Activated T-cell treated with anti-CD3 and anti-CD28 coated beads for 48 hours (primary cell): ENCODE results near the gene ABHD14A.

ENCODE experiments used
- DNase-seq: peaks from one replicate; pipeline ENCODE4 v3.0.0-alpha.2; 2020; ENCODE audit warnings: low read depth

Gene ABHD14A

GRCh38 chr3:51997172-51997571 lies 22.3 kb downstream of the ABHD14A start:
- DNase-seq, result no peak

DNA sequence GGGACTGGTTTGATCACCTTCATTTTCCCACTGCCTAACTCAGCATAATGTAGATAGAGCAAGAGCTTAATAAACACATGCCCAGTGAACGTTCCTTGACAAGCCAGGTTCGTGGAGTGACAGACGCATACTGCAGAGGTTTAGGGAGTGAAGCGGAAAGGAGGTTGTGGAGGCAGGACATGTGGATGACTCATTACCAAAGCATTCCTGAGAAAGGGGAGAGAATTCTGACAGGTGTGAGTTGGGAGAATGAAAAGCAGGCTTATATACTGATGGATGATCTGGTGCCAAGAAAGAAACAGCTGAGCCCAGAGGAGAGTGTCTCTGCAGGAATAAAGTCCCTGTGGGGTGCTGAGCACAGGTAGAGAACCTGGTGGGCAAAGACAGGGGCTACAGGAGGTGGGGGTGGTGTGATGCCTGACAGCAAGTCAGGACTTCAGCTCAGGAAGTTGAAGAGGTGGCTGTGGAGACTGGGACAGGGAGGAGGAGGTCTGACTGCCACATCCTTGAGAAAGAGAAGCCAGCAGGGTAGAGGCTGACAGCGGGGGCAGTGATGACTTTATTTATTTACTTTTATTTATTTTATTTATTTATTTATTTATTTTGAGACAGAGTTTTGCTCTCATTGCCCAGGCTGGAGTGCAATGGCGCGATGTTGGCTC lies 23.2 kb downstream of the ABHD14A start:
- DNase-seq, result no peak

- no peak for DNase-seq
These were observed 23.9 kb downstream of the ABHD14A start for GRCh38 chr3:51998774-51999173.

DNA sequence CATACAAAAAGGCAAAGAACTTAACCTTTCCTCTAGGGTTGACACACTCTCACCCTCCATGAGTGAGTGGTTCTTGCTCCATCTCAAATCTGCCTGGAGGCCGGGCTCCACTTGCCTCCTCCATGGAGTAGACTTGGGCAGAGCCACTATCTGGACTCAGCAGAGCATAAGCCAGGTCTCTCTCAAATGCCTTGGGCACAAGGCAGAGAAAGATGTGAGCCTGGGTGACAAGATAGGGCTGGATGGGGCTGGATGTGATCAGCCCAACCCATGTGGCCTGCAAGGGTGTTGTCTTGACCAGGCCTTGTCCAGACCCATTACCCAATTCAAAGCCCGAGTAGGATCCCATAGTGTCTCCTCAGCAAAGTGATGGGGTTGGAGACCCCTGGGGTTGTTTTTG lies 25.0 kb downstream of the ABHD14A start:
- no peak for DNase-seq

- DNase-seq, result peak; percentile 79
These were observed 26.6 kb downstream of the ABHD14A start for GRCh38 chr3:52001443-52001974.

- no peak for DNase-seq
These were observed 27.9 kb downstream of the ABHD14A start for GRCh38 chr3:52002748-52003147.

DNA sequence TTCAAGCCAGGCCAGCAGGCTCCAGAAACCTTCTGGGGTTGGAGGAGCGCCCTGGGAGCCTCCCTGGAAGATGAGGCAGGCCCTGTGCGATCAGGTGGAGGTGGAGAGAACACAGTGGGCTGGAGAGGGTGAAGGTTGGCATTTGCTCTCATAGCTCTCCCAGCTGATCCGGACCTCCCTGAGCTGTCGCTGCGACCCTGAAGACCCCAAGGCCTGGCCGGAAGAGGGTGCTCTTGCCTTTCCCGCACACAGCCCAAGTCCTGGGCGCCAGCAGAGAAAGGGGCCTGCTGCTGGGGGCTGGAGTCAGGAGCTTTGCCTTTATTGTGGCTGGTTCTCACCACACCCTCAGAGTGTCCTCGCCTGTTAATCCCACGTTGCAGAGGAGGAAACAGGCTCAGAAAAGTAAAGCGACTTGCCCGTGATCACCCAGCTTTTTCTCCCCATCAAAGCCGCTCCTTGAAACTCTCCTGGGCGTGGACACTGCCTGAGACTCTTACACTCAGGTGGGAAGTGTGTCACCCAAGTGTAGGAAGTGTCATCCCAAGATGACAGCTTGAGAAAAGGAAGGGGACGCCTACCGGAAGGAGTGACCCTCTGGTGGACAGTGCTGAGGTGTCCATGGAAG lies 29.4 kb downstream of the ABHD14A start:
- no peak for DNase-seq

DNA sequence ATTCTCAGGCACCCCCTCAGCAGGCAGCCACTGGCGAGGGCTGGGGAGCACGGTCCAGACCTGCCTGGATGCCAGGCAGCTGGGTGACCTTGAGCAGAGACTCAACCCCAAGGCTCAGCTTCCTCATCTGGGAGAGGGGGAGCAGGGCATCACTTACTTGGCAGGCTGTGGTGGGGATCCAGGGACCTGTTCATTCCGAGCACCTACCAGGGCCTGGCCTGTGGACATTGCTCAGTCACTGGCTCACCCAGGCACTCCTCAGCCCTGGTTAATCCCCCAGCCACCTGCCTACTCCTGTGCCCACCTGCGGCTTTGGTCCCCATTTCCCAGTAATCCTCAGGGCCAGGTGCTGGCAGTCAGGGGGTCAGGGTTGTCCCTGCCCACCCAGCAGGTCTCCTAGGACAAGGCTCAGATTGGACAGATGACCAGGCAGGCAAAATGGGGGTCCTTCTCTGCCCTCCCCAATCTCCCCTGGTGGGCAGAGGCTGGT lies 30.1 kb downstream of the ABHD14A start:
- no peak for DNase-seq

DNA sequence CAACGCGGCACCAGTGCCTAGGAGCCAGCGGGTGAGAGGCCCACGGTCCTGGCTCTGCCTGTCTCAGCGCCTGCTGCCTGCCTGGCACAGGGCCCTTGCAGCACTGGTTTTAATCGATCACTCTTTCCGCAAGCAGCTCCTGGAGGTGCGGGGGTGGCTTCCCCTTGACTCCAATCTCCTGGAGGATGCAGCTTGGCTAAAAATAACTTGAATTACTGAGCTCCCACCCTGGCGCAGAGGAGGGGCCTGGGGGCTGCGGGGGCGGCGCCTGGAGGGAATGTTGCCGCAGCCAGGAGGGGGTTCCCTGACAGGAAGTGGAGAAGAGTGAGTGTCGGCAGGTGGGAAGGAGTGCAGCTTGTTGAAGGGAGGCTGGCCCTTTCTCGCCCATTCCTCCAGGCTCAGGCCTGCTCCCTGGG lies 30.7 kb downstream of the ABHD14A start:
- no peak for DNase-seq

GRCh38 chr3:52006017-52006819 lies 31.4 kb downstream of the ABHD14A start:
- no peak for DNase-seq

DNA sequence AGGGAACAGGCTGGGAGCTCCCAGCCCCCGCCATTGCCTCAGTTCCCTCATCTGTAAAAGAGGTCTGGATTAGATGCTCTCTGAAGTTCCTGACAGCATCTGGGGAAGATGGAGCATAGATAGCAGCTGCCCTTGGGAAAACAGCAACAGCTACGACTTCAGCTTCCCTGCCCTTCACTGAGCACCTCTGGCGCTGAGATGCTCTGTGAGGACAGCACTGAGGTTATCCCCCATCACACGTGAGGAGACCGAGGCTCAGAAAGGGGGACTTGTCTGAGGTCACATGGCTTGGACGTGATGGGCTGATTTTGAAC lies 31.9 kb downstream of the ABHD14A start:
- no peak for DNase-seq

- DNase-seq, result no peak
These were observed 32.4 kb downstream of the ABHD14A start for GRCh38 chr3:52007291-52007690.

- DNase-seq, result no peak
These were observed 35.6 kb downstream of the ABHD14A start for GRCh38 chr3:52010431-52010830.

GRCh38 chr3:52012699-52013098 lies 37.8 kb downstream of the ABHD14A start:
- DNase-seq, result no peak

- DNase-seq, result no peak
These were observed 39.1 kb downstream of the ABHD14A start for GRCh38 chr3:52013802-52014598.

DNA sequence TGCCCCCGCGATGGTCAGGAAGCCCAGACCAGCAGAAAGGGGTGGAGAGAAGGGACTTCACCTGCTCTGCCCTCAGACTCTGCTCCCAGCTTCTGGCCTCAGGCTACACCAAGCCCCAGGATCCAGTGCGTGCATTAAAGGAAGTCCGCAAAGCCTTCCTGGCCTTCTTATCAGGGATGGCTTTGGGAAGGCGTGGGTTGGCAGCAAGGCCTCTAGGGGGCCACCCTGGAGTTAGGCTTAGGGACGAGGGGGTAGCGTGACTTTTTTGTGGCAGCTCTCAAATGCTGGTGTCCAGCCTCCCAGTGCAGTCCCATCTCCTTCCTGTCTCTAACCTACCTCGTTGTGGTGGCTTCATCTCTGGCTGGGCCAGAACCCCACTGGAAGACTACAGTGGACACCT lies 39.7 kb downstream of the ABHD14A start:
- DNase-seq, result no peak

DNA sequence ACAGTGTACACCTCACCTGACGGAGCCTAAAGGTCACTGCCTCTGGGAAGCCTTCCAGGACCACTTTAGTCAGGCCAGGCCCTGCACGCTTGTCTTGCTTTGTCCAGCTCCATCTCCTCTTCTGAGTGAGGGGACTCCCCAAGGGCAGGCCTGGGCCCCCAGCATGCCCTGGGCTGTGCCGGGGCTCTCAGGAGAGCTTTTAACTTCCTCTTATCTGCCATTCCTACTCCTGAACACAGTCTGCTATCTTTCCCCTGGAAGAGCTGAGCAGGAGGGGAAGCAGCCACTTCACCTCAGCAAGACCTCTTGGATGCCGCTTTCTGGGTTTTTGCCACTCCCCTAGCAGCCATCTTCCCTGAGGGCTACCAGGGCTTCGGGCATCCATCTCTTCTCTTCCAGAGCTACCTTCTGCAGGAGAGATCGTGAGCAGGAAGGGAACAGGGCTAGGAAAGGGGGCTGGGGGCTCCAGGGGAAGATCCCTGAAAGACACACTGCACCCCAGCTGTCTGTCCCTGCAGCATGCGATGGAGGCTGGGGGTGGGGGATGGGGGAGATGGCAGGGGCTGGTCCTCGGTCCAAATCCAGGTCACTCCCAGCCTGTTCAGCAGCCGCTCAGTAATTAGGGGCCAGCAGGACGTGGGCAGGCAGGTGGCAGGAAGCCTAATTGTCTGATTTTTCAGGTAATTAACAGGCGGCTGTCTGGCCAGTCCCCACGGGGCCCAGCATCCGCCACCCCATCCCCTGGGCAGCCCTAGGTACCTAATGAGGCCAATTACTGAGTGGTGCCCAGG lies 40.8 kb downstream of the ABHD14A start:
- DNase-seq, result no peak

DNA sequence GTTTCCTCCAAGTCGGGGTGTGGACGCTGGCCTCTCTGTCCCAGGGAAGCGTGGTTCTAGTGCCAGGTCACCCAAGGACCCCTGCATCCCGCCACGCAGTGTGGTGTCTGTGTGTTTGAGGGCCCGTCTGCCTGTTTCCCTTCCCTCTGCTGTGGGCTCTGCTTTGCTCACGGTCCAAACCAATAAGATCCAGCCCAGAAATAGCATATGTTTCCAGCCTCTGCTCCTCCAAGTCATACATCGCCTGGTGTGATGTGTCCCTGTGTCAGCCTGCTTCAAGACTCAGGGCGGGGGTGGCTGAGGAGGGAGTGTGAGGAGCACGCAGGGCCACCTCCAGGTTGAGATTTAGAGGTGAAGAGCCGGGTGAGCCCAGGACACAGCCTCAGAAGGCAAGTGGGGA lies 42.7 kb downstream of the ABHD14A start:
- no peak for DNase-seq

- no peak for DNase-seq
These were observed 43.6 kb downstream of the ABHD14A start for GRCh38 chr3:52018319-52019000.

GRCh38 chr3:52019352-52020080 lies 44.7 kb downstream of the ABHD14A start:
- DNase-seq, result no peak
